Large intestine (tissue), 3 donors: Measurements from ENCODE around the gene THSD4. TPM values are rescaled to one million over a fixed set of nuclear protein-coding genes. Genes with fewer than 3 reads are reported as not detected.
"Not testable (repeated sequence)": the region's sequence is repeated elsewhere in the genome, so short reads cannot be mapped to it uniquely, and the experiment has no call there.

Experiments used
- DNase-seq, 2 donors: peaks; one replicate each; pipeline versions ENCODE4 v3.0.0 to v3.0.0-alpha.2; 2013
- H3K27ac ChIP-seq: one replicate; pipeline ENCODE4 v1.5.1; 2013; ENCODE audit warnings: low read length
- H3K27me3 ChIP-seq: 2 replicates; pipeline ENCODE4 v1.6.1; 2013; ENCODE audit warnings: low read length; ENCODE audit not compliant: control insufficient read depth, insufficient read depth
- H3K36me3 ChIP-seq: 2 replicates; pipeline ENCODE4 v1.6.1; 2013; ENCODE audit warnings: low read length; ENCODE audit not compliant: control insufficient read depth, insufficient read depth
- H3K4me1 ChIP-seq: one replicate; pipeline ENCODE4 v1.6.1; 2013; ENCODE audit warnings: low read length; ENCODE audit not compliant: control insufficient read depth, insufficient read depth
- H3K4me3 ChIP-seq: one replicate; pipeline ENCODE4 v1.5.1; 2013; ENCODE audit warnings: low read length
- H3K9me3 ChIP-seq: one replicate; pipeline ENCODE4 v1.6.1; 2013; ENCODE audit warnings: mild to moderate bottlenecking, low read depth, low read length, moderate library complexity; ENCODE audit not compliant: control insufficient read depth
- WGBS: methylation state at CpG from one replicate; pipeline ENCODE4 v1.1.5; 2013; ENCODE audit warnings: low lambda C conversion rate; ENCODE audit not compliant: insufficient coverage; 5-methylcytosine and 5-hydroxymethylcytosine counted together
- polyA plus RNA-seq: library from polyadenylated mRNA; unstranded; fragments of 120-200 nt; gene quantifications from one replicate; pipeline ENCODE4 v1.2.1, GENCODE V29; 2013

THSD4 gene
- polyA plus RNA-seq, 1 donor = 17.5 TPM

DNA sequence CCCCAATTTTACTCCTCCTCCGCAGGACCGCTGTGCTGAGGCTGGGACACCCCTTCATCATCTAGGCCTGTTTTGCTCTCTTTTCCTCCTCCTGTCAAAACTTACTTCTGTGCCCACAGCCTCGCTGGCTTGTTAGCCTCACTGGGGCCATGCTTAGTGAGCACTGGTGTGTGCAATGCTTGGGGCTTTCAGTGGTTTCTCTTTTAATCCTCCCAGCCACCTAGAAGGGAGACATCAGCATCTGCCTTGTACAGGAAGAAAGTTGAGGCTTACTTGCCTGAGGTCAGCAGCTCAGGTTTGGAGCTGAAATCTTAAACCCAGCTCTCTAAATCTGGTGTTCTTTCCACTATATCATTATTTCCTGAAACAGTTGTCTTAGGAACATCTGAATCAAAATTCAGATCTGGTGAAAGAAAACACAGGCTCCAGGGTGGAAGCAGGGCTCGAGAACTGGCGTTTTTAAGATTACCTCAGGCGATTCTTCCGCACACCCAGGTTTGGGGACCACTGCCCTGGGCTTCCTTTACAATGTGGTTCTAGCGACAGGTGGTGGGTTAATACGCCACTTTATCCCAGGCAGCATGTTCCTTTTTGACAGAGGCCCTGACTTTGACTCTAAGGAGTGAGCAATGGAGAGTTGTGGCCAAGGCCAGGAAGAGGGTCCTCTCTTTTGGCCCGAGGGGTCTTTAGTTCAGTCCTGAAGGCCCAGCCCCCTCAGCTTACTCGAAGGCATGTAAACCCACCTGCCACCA, 3.8 kb downstream of the THSD4 start:
- H3K9me3 ChIP-seq = no peaks in the 10 kb centered on the region
- WGBS = no CpG with 5 or more reads among the region's 11 CpGs

GRCh38 chr15:71120428-71120944, 5.2 kb downstream of the THSD4 start:
- no peak for DNase-seq
- H3K27me3 ChIP-seq = peaks cover 6% of the 10 kb centered on the region
- no peaks in the 10 kb centered on the region for H3K36me3 ChIP-seq
- H3K4me3 ChIP-seq = no peak overlapping the region
- no peak overlapping the region for H3K27ac ChIP-seq
- H3K9me3 ChIP-seq = no peaks in the 10 kb centered on the region
- WGBS = no CpG with 5 or more reads among the region's 8 CpGs
- peaks cover 2% of the 10 kb centered on the region for H3K4me1 ChIP-seq

More for the DNA sequence above, 3.8 kb downstream of the THSD4 start:
- no peaks in the 10 kb centered on the region for H3K36me3 ChIP-seq
- H3K4me3 ChIP-seq = no peak overlapping the region
- peaks cover 6% of the 10 kb centered on the region for H3K27me3 ChIP-seq
- H3K27ac ChIP-seq = no peak overlapping the region
- H3K4me1 ChIP-seq = peaks cover 8% of the 10 kb centered on the region
- no peak for DNase-seq

- no peaks in the 10 kb centered on the region for H3K9me3 ChIP-seq
- DNase-seq = no peak
These were observed 6.2 kb downstream of the THSD4 start for GRCh38 chr15:71121442-71121841.

DNA sequence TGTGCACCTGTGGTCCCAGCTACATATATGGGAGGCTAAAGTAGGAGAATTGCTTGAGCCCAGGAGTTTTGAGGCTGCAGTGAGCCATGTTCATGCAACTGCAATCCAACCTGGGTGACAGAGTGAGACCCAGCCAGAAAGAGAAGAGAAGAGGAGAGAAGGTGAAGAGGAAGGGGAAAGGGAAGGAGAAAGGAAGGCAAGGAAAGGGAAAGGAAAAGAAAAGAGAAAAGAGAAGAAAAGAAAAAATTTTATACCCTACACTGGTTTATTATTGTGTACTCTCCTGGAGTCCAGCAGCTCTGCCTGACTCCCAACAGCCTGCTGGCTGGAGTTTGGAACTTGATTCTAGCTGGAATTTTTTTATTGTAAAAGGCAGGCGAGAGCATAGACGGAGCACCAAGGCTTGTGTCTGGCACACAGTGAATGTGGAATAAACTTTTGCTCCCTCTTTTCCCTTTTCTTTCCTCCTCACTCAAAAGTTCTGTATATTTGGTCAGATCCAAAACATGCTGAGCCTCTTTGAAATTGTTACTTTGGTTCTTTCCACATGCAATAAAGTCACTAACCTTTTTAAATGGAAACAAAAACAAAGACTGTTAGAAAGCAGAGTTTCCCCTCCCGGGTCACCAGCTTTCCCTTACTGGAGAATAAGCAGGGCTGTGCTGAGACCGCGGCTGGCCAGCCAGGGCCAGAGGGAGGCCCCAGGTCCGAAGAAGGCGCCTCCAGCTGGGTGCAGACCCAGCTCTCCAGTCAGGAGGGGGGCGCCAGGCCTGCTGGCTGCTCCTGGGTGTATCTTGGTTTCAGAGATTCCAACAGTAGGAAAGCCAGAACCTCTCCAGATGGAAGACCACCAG, 9.9 kb downstream of the THSD4 start:
- no peaks in the 10 kb centered on the region for H3K4me1 ChIP-seq
- H3K9me3 ChIP-seq = no peaks in the 10 kb centered on the region
- no peaks in the 10 kb centered on the region for H3K36me3 ChIP-seq
- peak overlapping the region; percentile 34 for H3K27ac ChIP-seq
- no peak overlapping the region for H3K4me3 ChIP-seq
- no peaks in the 10 kb centered on the region for H3K27me3 ChIP-seq
- no peak for DNase-seq
- WGBS = no CpG with 5 or more reads among the region's 8 CpGs

More at GRCh38 chr15:71121442-71121841, 6.2 kb downstream of the THSD4 start:
- Histone ChIP-seq H3K27me3 (peaks cover 4% of the 10 kb centered on the region), H3K36me3 (no peaks in the 10 kb centered on the region), H3K27ac (no peak overlapping the region), H3K4me3 (no peak overlapping the region), H3K4me1 (peaks cover 1% of the 10 kb centered on the region)
- no CpG with 5 or more reads among the region's 4 CpGs for WGBS

GRCh38 chr15:71125831-71126450, 10.7 kb downstream of the THSD4 start:
- Histone ChIP-seq H3K4me1 (no peaks in the 10 kb centered on the region), H3K36me3 (no peaks in the 10 kb centered on the region), H3K4me3 (no peak overlapping the region), H3K27ac (peak overlapping the region; percentile 34), H3K27me3 (no peaks in the 10 kb centered on the region), H3K9me3 (no peaks in the 10 kb centered on the region)
- no peak for DNase-seq
- no CpG with 5 or more reads among the region's 14 CpGs for WGBS

DNA sequence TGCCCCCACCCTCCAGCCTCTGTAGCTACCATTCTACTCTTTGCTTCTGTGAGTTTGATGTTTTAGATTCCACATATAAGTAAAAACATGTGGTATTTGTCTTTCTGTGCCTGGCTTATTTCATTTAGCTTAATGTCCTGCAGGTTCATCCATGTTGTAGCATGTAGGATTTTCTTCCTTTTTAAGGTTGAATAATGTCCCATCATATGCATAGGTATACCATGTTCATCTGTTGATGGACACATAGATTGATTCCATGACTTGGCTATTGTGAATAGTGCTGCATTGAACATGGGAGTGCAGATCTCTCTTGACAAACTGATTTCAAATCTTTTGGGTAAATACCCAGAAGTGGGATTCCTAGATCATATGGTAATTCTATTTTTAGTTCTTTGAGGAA, 11.8 kb downstream of the THSD4 start:
- Histone ChIP-seq H3K27ac (no peak overlapping the region), H3K36me3 (no peaks in the 10 kb centered on the region), H3K9me3 (no peaks in the 10 kb centered on the region), H3K4me3 (no peak overlapping the region), H3K27me3 (no peaks in the 10 kb centered on the region), H3K4me1 (no peaks in the 10 kb centered on the region)
- no peak for DNase-seq

GRCh38 chr15:71128159-71128558, 12.9 kb downstream of the THSD4 start:
- H3K27ac ChIP-seq, H3K4me3 ChIP-seq, H3K36me3 ChIP-seq, H3K27me3 ChIP-seq, H3K9me3 ChIP-seq, DNase-seq, H3K4me1 ChIP-seq: not testable (repeated sequence)
- 93% methylated on average over 3 of the region's 6 CpGs for WGBS

GRCh38 chr15:71128939-71129562, 13.8 kb downstream of the THSD4 start:
- WGBS = 79% methylated on average over 3 of the region's 6 CpGs
- H3K9me3 ChIP-seq = no peaks in the 10 kb centered on the region
- no peak overlapping the region for H3K4me3 ChIP-seq
- H3K4me1 ChIP-seq = peaks cover 4% of the 10 kb centered on the region
- no peak for DNase-seq
- H3K27ac ChIP-seq = no peak overlapping the region
- no peaks in the 10 kb centered on the region for H3K36me3 ChIP-seq
- no peaks in the 10 kb centered on the region for H3K27me3 ChIP-seq

GRCh38 chr15:71129669-71130068, 14.4 kb downstream of the THSD4 start:
- no peaks in the 10 kb centered on the region for H3K9me3 ChIP-seq
- H3K27me3 ChIP-seq = no peaks in the 10 kb centered on the region
- no peak overlapping the region for H3K4me3 ChIP-seq
- H3K4me1 ChIP-seq = peaks cover 6% of the 10 kb centered on the region
- no peaks in the 10 kb centered on the region for H3K36me3 ChIP-seq
- no CpG with 5 or more reads among the region's 6 CpGs for WGBS
- H3K27ac ChIP-seq = no peak overlapping the region
- no peak for DNase-seq
